RPMI8226 (cell line): ENCODE measurements around the gene PGM1.

Experiments used
- DNase-seq: peaks from one replicate; pipeline ENCODE4 v3.0.0-alpha.2; 2015

PGM1 gene

GRCh38 chr1:63601463-63601862 is 8.3 kb downstream of the PGM1 start:
- no peak for DNase-seq

GRCh38 chr1:63601912-63602311 is 8.7 kb downstream of the PGM1 start:
- no peak for DNase-seq

GRCh38 chr1:63602629-63603028 is 9.4 kb downstream of the PGM1 start:
- DNase-seq, result no peak

GRCh38 chr1:63603810-63604209 is 10.6 kb downstream of the PGM1 start:
- DNase-seq, result no peak

GRCh38 chr1:63607322-63607721 is 14.1 kb downstream of the PGM1 start:
- DNase-seq, result no peak

GRCh38 chr1:63611231-63611630 is 18.0 kb downstream of the PGM1 start:
- no peak for DNase-seq

- DNase-seq, result no peak
Measured at GRCh38 chr1:63612564-63612963, 19.4 kb downstream of the PGM1 start.

GRCh38 chr1:63612971-63613370 is 19.8 kb downstream of the PGM1 start:
- DNase-seq, result no peak

GRCh38 chr1:63615768-63616420 is 22.7 kb downstream of the PGM1 start:
- DNase-seq, result peak; percentile 83

- DNase-seq, result no peak
Measured at GRCh38 chr1:63617450-63617849, 24.2 kb downstream of the PGM1 start.

GRCh38 chr1:63618011-63618410 is 24.8 kb downstream of the PGM1 start:
- DNase-seq, result no peak

GRCh38 chr1:63619558-63619957 is 26.3 kb downstream of the PGM1 start:
- no peak for DNase-seq

GRCh38 chr1:63620671-63621070 is 27.5 kb downstream of the PGM1 start:
- no peak for DNase-seq

GRCh38 chr1:63621075-63621474 is 27.9 kb downstream of the PGM1 start:
- no peak for DNase-seq

GRCh38 chr1:63621698-63622097 is 28.5 kb downstream of the PGM1 start:
- DNase-seq, result no peak

- DNase-seq, result no peak
Measured at GRCh38 chr1:63622849-63623566, 29.8 kb downstream of the PGM1 start.

GRCh38 chr1:63623952-63624351 is 30.7 kb downstream of the PGM1 start:
- DNase-seq, result no peak

GRCh38 chr1:63624911-63625310 is 31.7 kb downstream of the PGM1 start:
- DNase-seq, result no peak

GRCh38 chr1:63626222-63626621 is 33.0 kb downstream of the PGM1 start:
- no peak for DNase-seq

- DNase-seq, result no peak
Measured at GRCh38 chr1:63628607-63629006, 35.4 kb downstream of the PGM1 start.

GRCh38 chr1:63630238-63630637 is 37.0 kb downstream of the PGM1 start:
- DNase-seq, result no peak

GRCh38 chr1:63630666-63631065 is 37.5 kb downstream of the PGM1 start:
- no peak for DNase-seq

GRCh38 chr1:63632110-63632509 is 38.9 kb downstream of the PGM1 start:
- DNase-seq, result no peak

GRCh38 chr1:63633281-63633680 is 40.1 kb downstream of the PGM1 start:
- no peak for DNase-seq

- DNase-seq, result no peak
Measured at GRCh38 chr1:63634471-63634870, 41.3 kb downstream of the PGM1 start.
